Astrocyte of the spinal cord (primary cell): ENCODE results near the gene FAM177B.
"Not testable (repeated sequence)": the region's sequence is repeated elsewhere in the genome, so short reads cannot be mapped to it uniquely, and the experiment has no call there.

Experiments
- DNase-seq: peaks from one replicate; pipeline ENCODE4 v3.0.0; 2011; ENCODE audit warnings: low read depth, low spot score
- H3K4me3 ChIP-seq: 2 replicates; pipeline ENCODE4 v1.5.1; 2011; ENCODE audit warnings: low read depth, mild to moderate bottlenecking, low read length, moderate library complexity
- in situ Hi-C: cut with HindIII; loops from 2 replicates; pipeline ENCODE4 v1.10.0; 2017; ENCODE audit warnings: low sequenced_read_pairs
- TF ChIP-seq, protein P1 (sequence below): IDR thresholded peaks from 2 replicates; pipeline ENCODE4 v1.5.1; 2012; ENCODE audit warnings: low read depth, mild to moderate bottlenecking, low read length, inconsistent platforms

Gene FAM177B

DNA sequence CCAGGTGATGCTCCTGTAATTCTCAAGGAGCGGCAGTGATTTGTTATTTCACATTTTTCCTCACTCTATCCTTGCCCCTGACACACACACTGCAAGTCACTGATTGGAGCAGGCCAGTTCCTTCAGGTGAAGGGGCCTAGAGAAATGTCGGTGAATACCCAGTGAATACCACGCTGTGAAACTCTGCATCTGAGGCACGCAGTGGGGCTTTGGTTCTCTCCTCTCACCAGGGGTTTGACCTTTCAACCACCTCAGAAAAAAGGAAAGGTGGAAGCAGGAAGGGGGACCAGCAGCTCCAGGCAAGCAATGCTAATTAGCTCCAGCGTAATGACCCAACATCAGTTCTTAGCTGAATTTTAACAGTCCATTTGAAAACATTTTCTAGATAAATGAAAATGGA is 532 bp upstream of the FAM177B start:
- H3K4me3 ChIP-seq = no peak overlapping the region
- TF ChIP-seq, protein P1, sequence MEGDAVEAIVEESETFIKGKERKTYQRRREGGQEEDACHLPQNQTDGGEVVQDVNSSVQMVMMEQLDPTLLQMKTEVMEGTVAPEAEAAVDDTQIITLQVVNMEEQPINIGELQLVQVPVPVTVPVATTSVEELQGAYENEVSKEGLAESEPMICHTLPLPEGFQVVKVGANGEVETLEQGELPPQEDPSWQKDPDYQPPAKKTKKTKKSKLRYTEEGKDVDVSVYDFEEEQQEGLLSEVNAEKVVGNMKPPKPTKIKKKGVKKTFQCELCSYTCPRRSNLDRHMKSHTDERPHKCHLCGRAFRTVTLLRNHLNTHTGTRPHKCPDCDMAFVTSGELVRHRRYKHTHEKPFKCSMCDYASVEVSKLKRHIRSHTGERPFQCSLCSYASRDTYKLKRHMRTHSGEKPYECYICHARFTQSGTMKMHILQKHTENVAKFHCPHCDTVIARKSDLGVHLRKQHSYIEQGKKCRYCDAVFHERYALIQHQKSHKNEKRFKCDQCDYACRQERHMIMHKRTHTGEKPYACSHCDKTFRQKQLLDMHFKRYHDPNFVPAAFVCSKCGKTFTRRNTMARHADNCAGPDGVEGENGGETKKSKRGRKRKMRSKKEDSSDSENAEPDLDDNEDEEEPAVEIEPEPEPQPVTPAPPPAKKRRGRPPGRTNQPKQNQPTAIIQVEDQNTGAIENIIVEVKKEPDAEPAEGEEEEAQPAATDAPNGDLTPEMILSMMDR = no peak
- in situ Hi-C loops = no loop called here
- no peak for DNase-seq

DNA sequence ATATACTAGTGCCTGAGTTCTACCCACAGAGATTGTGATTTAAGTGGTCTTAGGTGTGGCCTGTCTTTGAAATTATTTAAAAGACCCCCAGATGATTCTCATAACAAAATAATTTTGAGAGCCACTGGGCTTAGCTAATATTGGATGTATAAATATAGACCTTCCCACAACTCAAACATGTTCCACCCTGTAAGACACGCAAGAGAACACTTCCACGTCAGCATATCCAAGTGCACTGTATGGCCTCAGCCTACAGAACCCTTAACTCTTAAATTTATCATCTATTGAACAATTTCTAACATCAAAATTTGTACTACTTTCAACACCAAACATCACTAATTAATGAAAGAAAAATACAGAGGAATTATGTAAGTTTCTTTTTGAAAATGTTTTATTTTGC is 2.5 kb downstream of the FAM177B start:
- in situ Hi-C loops = no loop called here
- H3K4me3 ChIP-seq = no peak overlapping the region
- TF ChIP-seq, protein P1 = no peak
- DNase-seq = no peak

DNA sequence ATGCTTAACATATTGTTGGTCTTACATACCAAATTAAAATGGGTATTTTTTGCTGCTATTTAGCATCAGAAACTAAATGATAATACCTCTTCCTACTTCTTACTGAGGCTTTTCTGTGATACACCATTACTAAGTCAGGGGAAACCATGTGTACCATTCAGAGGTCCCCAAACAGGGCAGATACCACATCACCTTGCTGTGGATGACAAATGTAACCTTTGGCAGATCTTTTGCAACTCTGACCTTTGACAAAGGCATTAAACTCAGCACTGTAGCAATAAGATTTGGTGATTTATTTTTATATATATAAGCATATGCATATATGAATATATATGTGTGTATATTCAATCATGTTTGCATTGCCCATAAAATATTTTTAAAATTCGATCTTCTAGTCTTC is 2.9 kb downstream of the FAM177B start:
- DNase-seq = no peak
- in situ Hi-C loops = no loop called here
- TF ChIP-seq, protein P1 = no peak
- H3K4me3 ChIP-seq = no peak overlapping the region

DNA sequence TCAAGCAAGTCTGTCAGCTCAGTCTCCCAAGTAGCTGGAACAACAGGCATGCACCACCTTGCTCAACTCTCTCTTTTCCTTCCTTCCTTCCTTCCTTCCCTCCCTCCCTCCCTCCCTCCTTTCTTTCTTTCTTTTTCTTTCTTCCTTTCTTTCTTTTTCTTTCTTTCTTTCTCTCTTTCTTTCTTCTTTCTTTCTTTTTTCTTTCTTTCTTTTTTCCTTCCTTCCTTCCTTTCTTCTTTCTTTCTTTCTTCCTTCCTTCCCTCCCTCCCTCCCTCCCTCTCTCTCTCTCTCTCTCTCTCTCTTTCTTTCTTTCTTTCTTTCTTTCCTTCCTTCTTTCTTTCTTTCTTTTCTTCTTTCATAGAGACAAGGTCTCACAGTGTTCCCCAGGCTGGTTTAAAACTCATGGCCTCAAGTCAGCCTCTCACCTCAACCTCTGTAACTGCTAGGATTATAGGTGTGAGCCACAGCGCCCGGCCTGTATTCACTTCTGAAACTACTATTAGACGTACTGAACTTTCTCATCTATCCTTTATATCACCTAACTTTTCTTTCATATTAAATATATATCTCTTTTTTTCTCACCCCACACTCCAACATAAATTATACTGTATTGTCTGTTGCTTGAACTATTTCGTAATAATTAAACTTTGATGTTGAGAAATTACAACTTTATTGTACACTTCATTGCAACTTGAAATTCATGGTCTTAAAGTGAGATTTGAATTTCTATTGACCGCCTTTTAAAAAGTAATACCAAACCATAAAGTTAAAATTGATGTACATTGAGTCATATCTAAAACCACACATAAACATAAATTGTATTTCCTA is 4.8 kb downstream of the FAM177B start:
- H3K4me3 ChIP-seq, in situ Hi-C loops, DNase-seq: not testable (repeated sequence)

DNA sequence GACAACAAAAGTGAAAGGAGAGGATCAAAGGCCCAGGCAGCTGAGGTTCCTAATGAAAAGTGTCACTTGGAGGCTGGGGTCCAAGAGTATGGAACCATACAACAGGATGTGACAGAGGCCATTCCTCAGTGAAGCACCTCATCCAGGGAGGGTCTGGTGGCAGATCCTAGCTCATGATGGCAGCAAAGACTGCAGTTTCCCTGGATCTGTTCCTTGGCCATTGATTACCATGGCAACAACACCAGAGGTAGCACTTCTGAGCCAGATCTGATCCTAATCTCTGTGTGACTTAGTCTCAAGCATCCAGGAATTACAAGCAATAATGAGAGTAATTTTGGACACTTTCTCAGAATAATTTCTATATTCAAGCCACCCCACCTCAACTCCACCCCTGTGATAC is 12.9 kb downstream of the FAM177B start:
- in situ Hi-C loops = no loop called here

DNA sequence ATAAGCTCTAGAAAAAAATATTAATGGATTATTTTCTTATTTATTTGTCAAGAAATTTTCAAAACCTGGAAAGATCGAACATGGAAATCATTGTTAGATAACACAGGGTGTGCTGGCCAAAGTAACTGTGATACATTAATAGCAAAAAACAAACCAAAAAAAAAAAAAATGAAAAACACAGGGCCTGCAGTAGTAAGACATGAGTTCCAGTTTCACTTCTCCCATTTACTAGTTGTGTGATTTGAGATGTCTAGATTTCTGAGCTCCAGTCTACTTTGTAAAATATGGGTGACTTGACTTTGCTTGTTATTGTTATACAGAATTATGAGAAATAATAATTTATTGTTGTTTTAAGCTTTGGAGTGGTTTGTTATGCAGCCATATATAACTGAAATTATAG is 13.6 kb downstream of the FAM177B start:
- in situ Hi-C loops = no loop called here
- TF ChIP-seq, protein P1 = no peak
- no peak for DNase-seq
- H3K4me3 ChIP-seq = no peak overlapping the region

More for the DNA sequence above, 12.9 kb downstream of the FAM177B start:
- no peak for DNase-seq
- no peak overlapping the region for H3K4me3 ChIP-seq
- TF ChIP-seq, protein P1 = no peak

DNA sequence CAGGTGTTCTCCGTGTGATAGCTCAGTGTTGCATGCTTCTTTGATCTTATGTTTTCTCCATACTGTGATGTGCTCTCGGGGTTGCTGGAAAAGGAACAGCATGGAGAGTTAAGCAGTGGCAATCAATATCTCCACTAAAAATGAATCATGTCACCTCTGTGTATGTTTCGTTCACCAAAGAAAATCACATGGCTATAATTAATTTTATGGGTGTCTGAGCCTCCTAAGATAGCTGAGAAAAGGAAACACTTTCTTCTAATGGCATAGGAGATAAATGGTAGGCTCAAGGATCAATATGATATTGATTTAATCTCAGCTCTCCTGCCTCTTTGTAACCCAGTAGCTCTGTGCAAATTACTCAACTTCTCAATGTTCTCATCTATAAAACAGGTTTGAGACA is 14.3 kb downstream of the FAM177B start:
- TF ChIP-seq, protein P1 = no peak
- in situ Hi-C loops = no loop called here
- no peak overlapping the region for H3K4me3 ChIP-seq
- no peak for DNase-seq
